Measurements from ENCODE around the gene TSPAN16.
"Not testable (repeated sequence)": the region's sequence is repeated elsewhere in the genome, so short reads cannot be mapped to it uniquely, and the experiment has no call there.

The TSPAN16 gene

DNA sequence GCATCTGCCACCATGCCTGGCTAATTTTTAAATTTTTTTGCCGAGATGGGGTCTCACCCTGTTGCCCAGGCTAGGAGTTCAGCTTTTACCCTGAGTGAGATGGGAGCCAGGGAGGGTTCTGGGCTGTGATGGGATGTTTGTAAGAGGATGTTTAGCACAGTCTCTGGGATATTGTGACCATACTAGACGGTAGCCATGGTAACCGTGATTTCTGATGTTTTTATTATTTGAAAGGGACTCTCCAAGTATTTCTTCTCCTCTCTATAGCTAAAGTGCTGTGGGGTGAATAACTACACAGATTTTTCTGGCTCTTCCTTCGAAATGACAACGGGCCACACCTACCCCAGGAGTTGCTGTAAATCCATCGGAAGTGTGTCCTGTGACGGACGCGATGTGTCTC, 10.4 kb downstream of the TSPAN16 start:
- no peak for DNase-seq (ENCODE audit: low read depth, low spot score)

DNA sequence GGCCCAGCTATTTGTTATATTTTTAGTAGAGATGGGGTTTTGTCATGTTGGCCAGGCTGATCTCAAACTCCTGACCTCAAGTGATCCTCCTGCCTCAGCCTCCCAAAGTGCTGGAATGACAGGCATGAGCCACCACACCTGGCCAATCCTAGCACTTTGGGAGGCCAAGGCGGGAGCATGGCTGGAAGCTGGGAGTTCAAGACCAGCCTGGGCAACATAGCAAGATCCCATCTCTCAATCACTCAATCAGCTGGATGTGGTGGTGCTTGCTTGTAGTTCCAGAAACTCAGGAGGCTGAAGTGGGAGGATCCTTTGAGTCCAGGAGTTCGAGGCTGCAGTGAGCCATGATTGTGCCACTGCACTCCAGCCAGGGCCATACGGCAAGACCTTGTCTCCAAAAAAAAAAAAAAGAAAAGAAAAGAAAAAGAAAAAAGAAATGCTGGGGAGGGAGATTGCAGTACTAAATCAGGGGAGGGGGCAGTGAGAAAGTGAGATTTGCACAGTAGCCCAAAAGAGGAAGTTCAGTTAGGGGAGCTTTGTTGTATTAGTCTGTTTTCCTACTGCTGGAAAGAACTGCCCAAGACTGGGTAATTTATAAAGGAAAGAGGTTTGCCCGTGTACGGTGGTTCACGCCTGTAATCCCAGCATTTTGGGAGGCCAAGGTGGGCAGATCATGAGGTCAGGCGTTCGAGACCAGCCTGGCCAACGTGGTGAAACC, 24.5 kb downstream of the TSPAN16 start:
- DNase-seq (ENCODE audit: low read depth, low spot score): not testable (repeated sequence)

DNA sequence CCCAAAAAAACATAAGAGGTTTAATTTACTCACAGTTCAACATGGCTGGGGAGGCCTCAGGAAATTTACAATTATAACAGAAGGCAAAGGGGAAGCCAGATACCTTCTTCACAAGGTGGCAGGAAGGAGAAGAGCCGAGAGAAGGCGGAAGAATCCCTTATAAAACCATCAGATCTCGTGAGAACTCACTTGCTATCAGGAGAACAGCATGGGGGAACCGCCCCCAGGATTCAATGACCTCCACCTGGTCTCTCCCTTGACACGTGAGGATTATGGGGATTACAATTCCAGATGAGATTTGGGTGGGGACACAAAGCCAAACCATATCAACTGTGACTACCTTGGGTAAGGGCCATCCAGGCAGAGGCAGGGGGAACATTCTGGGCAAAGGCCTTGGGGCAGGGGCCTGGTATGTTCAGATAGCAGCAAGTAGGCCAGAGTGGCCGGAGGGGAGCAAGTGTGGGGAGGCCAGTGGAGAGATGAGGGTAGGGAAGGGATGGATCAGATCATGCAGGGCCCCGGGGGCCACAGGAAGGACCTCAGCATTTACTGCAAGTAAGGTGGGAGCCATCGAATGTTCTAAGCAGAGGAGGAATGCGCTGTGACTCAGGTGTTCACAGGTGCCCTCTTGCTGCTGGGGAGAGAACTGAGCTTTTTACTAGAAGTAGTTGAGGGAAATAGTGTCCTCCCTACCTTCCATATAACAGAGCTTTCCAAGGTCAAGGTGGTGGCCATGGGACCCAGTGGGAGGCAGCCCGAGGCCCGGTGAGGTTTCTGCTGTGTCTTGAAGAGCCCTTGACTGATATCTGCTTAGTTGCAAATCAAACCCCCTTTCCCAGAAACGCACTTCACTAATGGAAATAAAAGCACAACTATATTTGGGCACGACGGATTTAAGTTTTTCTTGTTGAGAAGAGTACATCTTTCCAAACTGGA, 25.5 kb downstream of the TSPAN16 start:
- DNase-seq (ENCODE audit: low read depth, low spot score): no peak

DNA sequence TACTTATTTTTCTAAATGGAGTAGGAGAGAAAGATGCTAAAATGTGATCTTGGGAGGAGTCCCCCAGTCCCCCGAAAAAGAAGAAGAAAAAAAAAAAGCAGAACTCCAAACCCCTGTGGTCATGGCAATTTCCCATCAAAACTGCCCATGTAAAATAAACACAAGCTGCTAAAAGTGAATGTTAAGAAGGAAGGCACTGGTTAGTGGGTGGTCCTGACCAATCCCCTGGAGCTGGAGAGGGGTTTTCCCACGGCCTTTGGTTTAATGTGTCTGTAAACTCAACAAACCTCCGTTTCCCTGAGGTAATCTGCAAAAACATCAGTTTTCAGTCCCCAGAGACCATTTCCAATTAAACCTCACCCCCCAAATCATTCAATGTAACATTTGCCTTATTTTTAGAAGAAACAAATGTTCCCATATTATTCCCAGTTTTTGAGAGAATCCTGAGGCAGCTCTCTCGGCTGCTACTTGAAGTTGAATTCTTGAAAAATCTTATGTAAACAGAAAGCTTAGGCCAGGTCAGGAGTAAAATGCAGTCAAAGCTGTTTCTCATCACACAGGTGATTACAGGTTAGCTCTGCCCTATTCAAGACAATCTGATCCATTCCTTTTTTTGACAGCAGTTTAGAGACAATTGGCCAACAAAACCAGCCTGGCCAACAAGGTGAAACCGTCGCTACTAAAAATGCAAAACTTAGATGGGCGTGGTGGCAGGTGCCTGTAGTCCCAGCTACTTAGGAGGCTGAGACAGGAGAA, 26.5 kb downstream of the TSPAN16 start:
- no peak for DNase-seq (ENCODE audit: low read depth, low spot score)

DNA sequence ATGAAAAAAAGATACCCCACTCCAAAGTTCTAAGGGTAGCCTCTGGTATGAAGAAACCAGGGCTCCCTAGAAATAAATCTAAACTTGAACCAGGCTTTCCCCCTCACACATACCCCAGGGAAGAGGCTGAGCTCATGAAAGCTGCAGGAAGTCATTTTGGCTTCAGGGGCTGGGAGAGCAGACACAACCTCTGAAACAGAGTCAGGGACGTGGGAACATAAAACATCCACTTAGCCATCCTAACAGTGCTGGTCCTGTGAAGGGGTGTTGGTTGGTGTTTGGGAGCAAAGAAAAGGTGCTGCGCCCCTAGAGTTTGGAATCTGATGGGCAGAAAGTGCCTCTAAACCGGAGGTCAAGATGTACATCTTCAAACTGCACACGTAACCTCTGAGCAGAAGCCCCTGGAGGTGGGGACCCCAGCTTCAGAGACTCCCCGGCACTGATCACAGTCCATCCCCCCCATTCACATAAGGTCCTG, 27.7 kb downstream of the TSPAN16 start:
- DNase-seq (ENCODE audit: low read depth, low spot score): no peak

DNA sequence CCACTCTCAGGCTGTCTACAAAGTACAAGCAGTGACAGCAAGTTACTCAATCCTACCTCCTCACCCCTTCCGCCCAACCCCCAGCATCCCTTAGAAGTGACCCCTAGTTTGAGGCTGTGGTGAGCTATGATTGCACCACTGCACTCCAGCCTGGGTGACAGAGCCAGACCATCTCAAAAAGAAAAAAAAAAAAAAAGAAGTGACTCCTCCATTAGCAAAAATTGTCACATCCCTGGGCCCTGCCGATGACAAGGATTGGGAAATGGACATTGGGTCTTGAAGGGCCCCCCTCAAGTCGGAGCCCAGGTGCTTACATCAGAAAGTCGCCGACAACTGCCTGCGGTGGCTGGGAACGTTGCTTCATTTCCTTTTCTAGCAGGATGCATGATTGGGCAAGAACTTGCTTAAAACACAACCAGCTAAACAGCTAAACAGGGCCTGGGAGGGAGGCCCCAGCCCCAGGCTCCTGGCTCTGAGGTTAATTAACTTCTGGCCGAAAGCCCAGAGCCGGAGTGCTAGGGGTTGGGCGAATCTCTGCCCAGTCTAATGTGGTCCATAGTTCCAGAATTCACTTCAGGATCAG, 28.2 kb downstream of the TSPAN16 start:
- peak; percentile 95 for DNase-seq (ENCODE audit: low read depth, low spot score)

DNA sequence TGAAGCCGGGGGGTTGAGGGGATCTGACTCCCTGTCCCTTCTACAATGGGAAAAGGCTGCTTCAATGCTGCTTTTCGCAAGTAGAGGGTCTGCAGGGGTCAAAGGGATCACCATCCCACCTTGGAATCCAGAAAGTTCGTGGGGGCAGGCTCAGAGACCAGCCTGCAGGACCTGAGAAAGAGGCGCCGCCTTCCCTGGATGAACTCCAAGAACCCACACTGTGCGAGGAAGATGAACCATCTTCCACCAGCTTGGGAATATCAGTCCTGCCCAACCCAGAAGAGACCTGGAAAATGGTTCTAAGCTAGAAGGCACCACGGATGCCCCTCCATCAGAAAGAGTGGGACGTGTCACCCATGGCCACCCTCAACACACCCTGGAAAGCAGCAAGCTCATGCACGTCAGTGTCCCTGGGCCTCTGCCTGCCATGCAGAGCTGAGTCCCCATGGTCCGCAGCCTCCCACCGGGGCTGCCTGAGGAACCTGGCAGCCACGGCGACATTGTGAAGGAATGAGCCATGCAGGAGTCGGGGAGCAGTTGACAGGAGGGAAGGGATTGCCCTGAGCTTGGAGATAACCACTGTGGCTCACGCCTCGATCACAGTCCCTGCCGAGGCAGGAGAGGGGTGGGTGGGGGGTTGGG, 28.9 kb downstream of the TSPAN16 start:
- peak; percentile 16 for DNase-seq (ENCODE audit: low read depth, low spot score)

DNA sequence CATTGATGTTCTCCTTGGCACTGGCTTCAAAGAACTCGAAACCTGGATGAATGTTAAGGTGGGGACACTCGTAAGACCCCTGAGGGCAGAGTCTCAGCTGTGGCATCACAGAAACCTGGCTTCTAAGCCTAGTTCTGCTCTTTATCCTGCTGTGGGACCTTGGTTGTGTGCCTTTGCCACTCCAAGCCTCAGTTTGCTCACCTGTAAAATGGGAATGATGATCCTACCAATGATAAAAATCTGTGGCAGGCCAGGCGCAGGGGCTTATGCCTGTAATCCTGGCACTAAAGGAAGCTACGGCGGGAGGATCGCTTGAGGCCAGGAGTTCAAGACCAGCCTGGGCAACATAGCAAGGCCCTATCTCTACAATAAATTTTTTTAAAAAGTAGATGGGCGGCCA, 29.6 kb downstream of the TSPAN16 start:
- DNase-seq (ENCODE audit: low read depth, low spot score): no peak

DNA sequence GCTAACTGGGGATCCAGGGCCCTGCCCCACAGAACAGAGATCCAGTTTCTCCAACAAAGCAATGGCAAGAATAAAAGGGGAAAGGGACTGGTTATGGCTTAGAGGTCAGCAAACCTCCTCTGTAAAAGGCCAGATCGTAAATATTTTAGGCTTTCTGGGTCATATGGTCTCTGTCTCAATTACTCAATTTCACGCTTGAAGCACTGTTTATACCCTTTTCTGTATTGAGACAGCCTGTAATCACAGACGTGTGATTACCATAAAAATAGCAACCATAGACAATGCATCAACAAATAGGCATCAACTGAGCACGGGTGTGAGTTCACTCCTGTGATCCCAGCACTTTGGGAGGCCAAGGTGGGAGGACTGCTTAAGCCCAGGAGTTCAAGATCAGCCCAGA, 34.2 kb downstream of the TSPAN16 start:
- no peak for DNase-seq (ENCODE audit: low read depth, low spot score)

DNA sequence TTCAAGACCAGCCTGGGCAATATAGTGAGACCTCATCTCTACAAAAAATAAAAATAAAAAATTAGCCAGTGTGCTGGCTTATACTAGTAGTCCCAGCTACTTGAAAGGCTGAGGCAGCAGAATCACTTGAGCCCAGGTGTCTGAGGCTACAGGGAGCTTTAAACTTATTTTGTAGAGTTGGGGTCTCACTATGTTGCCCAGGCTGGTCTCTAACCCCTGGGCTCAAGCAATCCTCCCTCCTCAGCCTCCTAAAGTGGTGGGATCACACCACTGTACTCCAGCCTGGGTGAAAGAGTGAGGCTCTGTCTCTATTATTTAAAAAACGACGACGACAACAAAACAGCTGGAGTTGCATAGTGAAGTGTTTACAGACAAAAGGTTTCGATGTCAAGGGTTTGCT, 35.5 kb downstream of the TSPAN16 start:
- no peak for DNase-seq (ENCODE audit: low read depth, low spot score)

DNA sequence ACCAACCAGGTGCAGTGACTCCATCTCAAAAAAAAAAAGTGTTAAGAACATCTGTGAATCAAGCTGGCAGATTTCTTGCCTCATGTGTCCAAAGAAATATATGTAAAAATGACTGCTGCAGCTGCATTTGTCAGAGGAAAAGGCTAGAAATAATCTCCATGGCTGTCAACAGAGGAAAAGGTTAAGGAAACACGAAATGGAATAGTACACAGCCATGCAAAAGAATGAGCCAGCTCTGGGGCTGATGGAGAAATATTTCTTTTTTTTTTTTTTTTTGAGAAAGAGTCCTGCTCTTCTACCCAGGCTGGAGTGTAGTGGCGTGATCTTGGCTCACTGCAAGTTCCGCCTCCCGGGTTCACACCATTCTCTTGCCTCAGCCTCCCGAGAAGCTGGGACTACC, 36.9 kb downstream of the TSPAN16 start:
- DNase-seq (ENCODE audit: low read depth, low spot score): no peak

DNA sequence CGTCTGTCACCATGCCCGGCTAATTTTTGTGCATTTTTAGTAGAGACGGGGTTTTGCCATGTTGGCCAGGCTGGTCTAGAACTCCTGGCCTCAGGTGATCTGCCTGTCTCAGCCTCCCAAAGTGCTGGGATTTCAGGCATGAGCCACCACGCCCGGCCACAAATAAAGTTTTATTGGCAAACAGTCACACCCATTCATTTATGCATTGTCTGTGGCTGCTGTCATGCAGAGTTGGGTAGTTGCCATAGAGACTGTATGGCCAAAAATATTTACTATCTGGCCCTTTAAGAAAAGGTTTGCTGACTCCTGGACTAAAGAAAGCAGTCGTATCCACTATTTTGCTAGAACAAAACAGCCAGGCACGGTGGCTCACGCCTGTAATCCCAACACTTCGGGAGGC, 37.9 kb downstream of the TSPAN16 start:
- peak; percentile 23 for DNase-seq (ENCODE audit: low read depth, low spot score)

DNA sequence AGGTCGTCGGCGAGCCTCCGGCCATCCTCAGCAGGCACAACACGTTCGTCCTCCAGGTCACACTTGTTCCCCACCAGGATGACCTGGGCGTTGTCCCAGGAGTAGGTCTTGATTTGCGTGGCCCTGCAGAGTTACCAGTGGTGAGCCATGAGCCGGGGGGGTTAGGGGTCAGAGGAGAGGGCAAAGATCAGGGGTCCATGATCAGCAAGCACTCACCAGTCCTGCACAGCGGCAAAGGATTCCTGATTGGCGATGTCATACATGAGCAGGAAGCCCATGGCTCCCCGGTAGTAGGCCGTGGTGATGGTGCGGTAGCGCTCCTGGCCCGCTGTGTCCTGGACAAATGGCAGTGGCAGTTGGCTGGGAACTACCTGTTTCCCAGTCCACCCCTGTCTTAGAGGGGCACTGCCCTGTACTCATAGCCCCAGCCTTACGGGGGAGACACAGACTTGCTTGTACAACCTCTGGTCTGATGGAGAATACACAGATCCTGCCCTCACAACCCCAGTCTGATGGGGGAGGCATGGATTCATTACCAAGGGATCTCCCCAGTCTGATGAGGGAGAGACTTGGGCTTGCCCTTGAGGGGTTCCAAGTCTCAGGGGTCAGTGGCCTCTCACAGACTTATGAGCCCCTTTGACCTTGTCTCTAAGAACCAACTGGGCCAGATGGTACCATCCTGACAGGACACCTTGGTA, 39.6 kb downstream of the TSPAN16 start:
- DNase-seq (ENCODE audit: low read depth, low spot score): no peak

DNA sequence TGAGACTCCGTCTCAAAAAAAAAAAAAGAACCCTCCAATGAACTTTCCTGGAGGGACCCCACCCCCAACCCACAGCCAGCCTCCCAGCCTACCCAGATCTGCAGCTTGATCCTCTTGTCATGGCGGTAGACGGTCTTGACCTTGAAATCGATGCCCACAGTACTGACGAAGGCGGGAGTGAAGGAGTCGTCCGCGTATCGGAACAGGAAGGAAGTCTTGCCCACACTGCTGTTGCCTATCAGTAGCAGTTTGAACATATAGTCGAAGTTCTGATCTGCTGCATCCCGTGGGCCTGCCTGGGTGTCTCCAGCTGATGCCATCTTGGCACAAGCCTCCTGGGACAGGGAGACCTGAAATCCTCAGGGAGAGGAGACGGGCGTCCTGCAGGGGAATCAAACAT, 41.1 kb downstream of the TSPAN16 start:
- DNase-seq (ENCODE audit: low read depth, low spot score): no peak

DNA sequence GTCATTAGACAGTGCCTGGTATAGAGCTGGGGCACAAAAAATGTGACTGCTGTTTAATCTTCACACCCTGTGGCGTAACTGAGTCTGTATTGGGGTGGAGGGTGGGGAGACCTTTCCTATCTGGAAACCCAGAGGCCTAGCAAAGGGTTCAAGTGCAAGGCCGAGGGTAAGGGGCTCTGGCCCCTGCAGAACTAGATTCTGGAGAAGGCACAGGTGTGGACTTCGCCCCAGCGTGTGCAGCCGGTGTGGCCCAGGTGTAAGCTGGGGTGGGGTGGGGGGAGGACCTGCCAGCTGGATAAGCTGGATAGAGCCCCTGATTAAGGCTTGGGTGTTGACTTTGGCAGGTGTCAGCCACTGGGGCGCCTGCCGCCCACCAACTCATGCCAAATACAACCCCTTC, 42.2 kb downstream of the TSPAN16 start:
- no peak for DNase-seq (ENCODE audit: low read depth, low spot score)

DNA sequence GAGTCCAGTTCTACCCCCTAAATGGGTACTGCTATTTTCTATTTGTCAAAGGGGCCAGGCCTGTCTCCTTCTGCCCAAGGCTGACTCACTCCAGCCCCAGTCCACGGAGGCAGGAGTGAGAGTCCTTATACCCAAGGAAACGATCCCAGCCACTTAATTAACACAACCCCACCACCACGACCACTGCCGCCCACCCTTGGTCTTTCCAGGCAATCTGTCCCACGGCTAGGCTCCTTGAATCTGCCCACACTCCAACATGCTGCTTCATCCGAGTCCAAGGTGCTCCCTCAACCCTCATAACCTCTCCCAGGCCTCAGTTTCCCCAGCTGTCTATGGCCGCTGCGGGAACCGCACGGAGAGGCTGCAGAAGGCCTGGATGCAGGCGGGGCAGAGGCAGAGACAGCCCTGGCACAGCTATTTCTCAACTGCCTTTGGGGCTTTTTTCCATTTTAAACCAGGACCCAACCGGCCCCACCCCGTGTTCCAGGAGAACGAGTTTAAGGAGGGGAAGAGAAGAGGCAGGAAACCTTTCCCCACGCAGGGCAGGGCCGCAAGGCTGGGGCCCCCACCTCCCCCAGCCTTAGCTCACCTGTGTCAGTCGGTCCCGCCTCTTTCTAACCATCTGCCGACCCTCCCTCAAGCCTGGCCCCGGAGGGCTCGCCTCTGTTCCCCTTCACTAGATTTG, 42.8 kb downstream of the TSPAN16 start:
- no peak for DNase-seq (ENCODE audit: low read depth, low spot score)

DNA sequence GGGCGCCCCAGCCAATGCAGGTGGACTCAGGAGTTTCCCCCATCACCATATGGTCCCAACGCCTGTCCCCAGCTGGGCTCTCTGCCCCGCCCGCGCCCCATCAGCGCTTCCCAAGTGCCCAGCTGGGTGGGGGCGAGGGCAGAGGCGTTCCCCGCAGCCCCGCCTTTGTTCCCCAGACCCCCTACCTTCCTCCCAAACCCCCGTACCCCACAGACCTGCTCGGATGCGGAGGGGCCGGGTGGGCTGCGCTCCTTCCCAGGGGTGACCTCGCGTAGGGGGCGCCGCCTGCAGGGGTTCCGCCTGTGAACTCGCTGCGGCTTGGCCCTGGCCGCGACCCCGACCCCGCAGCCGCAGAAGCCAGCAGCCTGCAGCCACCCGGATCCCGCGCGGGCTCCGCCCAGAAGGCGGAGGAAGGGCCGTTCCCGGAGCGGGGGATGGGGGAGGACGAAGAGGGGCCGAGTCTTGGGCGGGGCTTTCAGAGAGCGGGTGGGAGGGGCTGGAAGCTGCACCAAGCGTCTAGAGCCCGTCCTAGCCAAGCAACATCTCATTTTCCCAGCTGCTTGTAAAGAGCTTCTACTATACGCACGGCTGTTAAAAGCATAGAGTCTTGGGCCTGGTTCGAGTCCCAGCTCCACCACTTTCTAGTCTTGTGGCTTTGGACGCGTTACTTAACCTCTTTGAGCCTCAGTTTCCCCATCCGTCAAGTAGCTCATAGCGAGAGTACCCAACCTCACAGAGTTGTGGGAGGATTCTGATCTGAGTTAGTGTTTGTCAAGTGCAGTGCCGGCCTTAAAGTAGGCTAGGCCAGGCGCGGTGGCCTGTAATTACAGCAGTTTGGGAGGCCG, 43.5 kb downstream of the TSPAN16 start, which contains the start of gene RAB3D:
Gene RAB3D, minus strand, starts transcription at position 404 of the 845 bp plus-strand sequence. CDS start 2,258 bp downstream, outside the sequence.
- DNase-seq (ENCODE audit: low read depth, low spot score): peak; percentile 91

DNA sequence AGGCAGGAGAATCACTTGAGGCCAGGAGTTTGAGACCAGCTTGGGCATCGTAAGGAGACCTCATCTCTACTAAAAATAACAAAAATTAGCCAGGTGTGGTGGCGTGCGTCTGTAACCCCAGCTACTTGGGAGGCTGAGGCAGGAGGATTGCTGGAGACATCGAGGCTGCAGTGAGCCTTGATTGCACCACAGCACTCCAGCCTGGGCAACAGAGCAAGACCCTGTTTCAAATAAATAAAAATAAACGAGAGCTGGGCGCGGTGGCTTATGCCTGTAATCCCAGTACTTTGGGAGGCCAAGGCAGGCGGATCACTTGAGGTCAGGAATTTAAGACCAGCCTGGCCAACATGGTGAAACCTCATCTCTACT, 44.1 kb downstream of the TSPAN16 start:
- DNase-seq (ENCODE audit: low read depth, low spot score): not testable (repeated sequence)

DNA sequence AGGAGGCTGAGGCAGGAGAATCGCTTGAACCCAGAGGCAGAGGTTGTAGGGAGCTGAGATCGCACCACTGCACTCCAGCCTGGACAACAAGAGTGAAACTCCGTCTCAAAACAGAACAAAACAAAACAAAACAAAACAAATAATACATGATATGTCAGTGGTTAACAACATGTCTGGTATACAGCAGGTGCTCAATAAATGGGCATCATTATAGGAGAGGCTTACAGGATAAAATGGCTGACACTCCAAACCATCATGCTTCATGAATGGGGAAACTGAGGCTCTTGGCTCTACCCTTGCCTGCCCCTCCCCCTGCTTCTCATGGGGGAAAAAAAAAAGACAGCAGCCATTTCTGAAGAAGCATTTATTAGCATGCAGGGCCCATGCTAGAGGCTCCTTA, 46.5 kb downstream of the TSPAN16 start:
- DNase-seq (ENCODE audit: low read depth, low spot score): no peak
